HG02678 (cell line): ENCODE measurements around the gene UNC13D.
"Not testable (repeated sequence)": the region's sequence is repeated elsewhere in the genome, so short reads cannot be mapped to it uniquely, and the experiment has no call there.

Source experiments
- ATAC-seq: cut with Tn5 transposase; IDR thresholded peaks from one replicate; pipeline ENCODE4 v1.9.1; 2021; ENCODE audit warnings: mild to moderate bottlenecking, moderate library complexity; ENCODE audit not compliant: unreplicated experiment

Gene UNC13D

DNA sequence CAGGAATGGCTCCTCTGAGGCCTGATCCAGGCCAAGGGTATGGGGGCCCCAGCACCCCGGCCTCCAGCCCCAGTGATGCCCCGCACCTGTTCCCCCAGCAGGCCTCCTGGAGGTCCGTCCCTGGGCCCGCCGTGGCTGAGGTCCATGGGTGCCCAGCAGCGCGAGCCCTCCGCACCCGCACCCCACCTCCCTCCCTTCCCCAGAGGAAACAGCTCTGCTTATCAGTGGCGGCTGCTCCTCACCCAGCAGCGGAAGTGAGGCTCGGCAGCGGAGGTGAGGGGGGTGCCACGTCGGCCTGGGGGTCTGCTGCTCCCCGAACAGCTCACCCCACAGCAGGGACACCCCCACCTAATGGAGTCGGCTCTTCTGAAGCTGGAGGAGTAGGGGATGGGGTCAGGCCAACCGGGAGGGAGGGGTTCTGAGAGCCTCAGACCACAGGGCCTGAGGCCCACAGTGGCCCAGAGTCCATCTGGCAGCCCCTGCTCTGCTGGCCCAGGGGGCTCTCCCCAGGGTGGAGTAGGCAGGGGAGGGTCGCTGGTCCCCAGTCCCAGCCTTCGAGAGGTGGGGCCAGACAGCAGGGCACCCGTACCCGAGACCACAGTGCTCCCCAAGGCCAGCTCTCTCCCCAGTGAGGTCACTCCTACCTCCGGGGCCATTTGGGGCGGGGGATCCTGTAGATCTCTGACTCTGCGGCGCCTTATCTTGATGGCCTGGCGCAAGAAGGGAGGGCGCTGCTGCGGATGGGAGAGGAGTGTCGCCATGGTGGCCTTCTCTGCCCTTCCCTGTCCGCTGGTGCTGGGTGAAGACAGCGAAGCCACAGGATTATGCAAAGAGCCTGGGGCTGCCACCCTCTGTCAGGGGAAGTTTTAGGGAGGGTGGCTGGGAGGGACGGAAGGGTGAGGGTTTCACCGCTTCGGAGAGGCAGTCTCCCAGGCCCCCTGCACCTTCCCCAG, at the start of gene UNC13D:
UNC13D (minus strand) TSS at position 828 of the 953 bp plus-strand sequence; CDS start at position 761, 67 bp downstream.
- ATAC-seq: peak; percentile 37

DNA sequence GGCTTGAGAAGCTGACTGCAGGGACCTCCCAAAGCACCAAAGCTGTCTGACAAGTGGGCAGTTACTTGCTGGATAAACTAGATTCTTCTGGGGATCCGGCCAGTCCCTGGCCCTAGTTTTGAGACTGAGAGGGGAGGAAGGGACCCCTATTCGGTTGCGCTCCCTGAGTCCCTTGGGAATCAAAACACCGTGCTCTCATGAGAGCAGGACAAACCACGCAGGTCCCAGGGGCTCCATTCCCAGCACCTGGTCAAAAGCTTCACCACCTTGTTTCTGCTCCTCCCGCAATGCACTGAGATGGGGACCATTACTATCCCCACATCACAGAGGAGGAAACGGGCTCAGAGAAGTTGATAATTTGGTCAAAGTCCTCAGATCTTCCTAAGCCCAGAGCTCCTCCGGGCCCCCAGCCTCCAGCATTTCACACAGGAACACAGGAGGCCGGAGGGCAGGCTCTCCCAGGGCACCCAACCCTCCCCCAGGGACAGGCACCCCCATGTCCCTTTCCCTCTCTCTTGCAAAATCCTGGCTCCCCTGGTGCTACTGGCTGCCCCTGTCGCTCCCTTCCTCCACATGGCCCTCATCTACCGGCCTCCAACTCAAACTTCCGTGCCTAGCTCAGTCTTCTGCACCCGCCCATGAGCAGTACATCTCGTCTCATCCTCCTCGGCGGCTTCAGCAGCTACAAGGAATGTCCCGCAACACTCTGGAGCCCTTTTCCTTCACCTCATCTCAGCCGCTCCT, 49.3 kb upstream of the UNC13D start:
- ATAC-seq: no peak

DNA sequence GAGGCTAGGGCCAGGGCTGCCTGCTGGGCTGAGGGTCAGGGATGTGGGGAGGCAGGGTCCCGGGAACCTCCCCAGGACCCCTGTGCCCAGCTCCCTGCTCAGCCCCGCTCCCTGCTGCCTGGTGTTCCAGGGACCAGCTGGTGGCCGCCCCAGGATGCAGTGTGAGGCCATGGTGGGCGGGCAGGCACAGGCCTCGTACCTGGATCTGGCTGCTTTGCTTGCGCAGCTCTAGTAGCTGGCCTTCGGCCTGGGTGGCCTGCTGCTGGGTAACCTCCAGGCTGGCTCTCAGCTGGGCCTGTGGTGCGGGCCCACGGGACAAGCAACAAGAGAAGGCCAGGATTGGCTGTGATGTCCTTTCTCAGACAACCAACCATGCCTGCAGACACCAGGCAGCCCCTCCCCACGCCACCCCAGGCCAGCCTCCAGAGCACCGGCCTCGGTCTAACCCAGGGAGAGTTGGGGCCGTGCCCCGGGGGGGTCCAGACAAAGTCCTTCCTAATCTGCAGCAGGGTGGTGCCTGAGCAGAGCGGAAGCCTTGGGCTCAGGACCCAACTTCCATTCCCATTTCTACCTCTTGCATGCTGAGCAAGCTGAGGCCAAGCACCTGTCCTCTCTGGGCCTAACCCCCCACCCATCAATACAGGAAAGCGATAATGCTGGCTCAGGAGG, 48.5 kb upstream of the UNC13D start:
- ATAC-seq: no peak

DNA sequence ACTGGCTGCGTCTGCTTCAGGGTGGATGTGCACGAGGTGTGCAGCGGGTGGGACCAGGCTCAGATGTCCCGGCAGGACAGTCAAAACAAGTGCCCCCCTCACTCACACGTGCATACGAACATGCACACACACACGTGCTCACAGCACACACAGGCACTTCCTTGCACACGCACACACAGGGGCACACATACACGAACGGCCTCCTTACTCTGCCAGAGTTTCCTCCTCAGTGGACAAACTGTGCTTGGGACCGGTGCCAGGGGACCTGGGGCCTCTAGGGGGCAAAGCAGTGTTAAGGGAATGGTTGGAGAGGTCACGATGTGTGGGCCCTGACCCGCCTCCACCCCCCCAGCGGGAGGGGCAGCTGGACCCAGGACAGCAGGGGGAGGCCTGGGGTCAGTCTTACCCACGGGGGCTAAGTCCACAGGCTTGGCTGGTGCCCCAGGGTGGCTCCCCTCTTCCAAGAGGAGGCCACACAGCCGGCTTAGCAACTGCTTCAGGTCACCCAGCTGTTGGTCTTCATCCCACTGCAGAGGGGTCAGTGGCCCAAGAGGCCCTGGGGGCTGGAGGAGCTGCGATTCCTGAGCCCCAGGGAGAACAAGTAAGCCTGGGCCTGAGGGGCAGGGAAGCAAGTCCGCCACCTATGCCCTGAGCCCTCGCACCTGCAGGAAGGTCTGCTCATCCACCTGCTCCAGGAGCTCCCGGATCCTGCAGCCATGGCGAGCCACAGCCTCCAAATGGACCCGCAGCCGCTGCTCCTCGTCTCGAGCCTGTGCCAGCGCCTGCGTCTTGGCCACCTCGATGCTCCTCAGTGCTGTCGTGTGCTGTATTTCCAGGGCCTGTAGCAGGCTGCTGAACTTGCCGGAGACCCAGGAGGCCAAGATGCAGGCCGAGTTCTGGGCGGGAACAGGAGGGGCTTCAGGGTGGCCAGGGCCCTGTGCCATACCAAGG, 47.7 kb upstream of the UNC13D start:
- ATAC-seq: no peak

DNA sequence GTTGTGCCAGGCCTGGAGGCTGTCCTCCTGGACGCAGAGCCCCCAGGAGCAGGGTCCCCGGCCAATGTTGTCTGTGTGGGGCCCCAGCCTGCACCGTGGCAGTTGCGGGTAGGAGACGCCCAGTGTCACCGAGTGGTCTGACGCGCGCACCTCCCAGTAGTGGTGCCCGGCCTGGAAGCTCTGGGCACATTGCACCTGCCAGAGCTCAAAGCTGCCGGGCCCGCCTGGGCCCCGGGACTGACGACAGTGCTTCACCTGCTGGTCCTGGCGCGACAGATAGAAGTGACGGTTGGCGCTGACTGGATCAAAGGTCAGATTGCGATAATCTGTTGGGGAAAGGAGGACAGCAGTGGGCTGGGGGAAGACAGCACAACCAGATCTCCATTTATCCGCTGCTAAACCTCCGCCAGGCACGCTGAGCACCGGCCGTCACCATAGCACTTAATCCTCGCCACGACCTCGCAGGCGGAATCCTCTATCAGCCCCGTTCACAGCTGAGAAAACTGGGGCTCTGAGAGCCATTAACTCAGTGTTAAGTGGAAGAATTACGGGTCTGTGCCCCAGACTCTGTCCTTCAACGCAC, 46.9 kb upstream of the UNC13D start:
- ATAC-seq: no peak

DNA sequence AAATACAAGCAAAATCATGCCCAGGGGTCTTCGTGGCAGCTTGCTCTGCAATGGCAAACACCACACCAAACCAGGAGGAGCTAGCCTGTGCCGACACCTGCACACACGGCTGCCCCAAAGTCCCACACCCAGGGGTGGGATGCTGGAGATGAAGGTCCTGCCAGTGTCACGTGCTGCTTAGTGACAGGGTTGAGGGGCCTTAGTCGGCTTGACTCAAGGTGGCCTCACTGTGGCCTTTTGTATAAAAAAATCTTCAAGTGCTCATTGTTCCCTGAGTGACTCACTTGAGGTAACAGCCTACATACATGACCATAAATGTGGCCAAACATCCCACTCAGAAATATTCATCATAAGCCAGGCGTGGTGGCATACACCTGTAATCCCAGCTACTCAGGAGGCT, 45.2 kb upstream of the UNC13D start:
- ATAC-seq: no peak

DNA sequence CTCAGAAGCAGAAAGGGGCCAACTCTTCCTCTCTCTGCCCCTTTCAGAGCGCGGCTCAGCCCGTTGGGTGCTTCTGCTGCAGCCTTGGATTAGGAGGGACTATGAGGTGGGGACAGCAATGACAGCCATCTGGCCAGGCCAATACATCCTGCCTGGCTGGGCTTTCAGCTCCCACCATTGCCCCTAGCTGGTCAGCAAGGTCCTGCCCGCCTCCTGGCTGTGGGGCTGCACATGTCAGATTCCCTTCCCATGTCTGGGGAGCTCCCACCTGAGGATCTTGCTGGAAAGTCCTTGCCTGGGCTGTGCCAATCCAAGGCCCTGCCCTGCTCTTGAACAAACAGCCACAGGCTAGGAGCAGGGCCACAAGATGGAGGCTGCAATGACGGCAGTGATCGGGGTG, 44.3 kb upstream of the UNC13D start:
- no peak for ATAC-seq

DNA sequence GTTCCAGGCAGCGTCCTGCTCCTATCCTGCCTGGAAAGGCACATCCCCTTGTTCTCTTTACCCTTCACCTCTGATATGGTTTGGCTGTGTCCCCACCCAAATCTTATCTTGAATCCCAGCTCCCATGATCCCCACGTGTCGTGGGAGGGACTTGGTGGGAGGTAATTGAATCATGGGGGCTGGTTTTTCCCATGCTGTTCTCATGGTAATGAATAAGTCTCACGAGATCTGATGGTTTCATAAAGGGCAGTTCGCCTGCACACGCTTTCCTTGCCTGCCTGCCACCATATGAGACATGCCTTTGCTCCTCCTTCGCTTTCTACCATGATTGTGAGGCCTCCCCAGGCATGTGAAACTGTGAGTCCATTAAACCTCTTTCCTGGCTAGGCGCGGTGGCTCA, 41.7 kb upstream of the UNC13D start:
- ATAC-seq: not testable (repeated sequence)

DNA sequence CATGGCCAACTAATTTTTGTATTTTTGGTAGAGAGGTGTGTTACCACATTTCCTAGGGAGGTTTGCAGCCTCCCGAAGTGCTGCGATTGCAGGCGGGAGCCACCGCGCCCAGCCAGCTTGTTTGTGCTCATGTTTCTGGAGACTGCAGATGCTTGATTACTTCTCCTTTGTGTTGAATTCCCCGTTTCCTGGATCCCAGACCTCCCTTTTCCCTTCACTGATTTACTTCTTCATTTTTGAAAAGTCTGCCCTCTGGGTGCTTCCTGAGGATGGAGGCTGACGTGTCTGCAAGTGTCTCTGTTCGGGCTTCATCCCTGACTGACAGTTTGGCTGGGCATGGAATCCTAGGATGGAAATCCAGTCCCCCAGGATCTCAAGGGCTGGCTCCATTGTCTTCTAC, 41.2 kb upstream of the UNC13D start:
- ATAC-seq: no peak

DNA sequence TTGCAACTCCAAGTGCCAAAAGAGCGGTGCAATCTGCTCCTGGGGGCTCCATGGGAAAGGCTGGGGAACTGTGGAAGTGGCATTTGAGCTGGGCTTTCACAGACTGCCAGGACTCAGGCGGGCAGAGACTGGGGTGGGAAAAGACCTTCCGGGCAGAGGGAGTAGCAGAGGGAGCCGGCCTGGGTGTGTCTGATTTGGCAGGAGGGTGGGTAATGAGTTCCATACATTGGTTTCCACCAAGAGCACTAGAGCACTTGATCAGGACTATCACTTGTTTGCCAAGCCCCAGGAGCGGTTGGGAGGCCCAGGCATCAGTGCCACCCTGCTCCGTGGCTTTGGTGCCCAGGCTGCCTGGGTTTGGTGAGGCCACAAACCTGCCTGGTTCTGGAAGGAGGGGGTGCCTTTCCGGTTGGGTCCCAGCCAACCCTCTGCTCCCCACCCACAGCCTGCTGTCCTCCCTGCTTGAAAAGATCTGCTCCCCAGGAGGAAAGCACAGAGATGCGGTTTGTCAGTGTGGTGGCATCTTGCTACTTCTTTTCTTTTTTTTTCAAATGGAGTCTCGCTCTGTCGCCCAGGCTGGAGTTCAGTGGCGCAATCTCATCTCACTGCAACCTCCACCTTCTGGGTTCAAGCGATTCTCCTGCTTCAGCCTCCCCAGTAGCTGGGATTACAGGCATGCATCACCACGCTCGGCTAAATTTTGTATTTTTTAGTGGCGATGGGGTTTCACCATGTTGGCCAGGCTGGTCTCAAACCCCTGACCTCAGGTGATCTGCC, 37.7 kb upstream of the UNC13D start:
- no peak for ATAC-seq

DNA sequence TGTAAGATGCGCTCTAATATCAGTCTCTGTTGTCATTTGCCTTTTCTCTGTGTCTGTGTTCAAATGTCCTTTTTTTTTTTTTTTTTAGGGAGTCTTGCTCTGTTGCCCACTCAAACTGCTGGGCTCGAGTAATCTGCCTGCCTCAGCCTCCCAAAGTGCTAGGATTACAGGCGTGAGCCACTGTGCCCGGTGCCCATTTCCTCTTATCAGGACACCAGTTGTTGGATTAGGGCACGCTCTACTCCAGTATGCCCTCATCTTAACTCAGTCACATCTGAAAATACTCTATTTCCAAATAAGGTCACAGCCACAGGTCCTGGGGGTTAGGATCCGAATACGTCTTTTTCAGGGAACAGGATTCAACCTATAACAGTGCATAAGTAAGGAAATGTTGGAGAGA, 36.1 kb upstream of the UNC13D start:
- no peak for ATAC-seq

DNA sequence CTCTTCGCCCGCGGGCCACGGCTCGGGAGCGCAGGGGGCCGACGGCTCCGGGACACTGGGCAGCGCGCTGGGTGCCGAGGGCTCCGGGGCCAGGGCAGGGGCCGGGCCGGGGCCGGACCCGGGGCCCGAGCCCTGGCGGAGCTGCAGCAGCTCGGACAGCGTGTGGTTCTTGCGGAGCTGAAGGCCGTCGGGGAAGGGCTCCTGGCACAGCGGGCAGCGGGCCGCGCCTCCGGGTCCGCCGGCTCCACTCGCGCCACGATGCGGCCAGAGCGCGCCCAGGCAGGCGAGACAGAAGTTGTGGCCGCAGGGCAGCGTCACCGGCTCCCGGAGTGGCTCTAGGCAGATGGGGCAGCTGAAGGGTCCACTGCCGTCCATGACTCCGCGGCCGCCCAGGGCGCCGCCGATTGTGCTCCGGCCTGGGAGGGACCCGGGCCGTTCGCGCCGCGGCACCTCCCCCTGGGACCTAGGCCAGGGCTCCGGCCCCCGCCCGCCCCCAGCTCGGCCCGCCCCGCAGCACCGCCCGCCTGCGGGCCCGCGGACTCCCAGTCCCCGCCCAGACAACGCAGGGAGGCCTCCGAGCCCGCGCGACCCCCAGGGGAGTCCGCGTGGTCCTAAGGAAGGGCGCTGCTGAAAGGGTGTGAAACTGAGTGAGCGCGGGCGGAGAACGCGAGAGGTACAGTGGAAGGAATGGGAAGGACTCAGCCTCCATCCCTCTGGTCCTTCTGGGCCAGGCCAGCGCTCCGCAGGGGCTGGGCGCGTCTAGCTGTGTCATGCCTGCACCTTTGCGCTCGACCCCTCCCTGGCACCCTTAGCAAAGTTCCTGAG, 34.2 kb upstream of the UNC13D start, which contains the start of gene TRIM47:
TRIM47 (minus strand) TSS at position 408 of the 825 bp plus-strand sequence; CDS start at position 375, 33 bp downstream.
- no peak for ATAC-seq

DNA sequence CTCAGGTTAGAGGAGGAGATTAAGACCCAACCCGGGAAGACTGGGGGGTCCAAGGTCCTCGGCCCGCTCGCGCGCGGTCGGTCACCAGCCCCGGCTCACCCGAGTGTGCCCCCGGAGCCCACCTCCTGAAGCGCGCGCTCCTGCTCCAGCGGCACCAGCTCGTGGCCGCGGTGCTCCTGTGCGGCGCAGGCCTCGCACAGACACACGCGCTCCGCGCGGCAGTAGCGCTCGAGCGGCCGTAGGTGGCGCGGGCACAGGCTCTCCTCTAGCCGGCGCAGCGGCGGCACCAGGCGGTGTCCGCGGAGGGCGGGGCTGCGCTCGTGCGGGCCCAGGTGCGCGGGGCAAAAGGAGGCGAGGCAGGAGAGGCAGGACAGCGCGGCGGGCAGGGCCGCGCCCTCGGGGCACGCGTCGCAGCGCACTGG, 33.6 kb upstream of the UNC13D start:
- ATAC-seq: peak; percentile 53

DNA sequence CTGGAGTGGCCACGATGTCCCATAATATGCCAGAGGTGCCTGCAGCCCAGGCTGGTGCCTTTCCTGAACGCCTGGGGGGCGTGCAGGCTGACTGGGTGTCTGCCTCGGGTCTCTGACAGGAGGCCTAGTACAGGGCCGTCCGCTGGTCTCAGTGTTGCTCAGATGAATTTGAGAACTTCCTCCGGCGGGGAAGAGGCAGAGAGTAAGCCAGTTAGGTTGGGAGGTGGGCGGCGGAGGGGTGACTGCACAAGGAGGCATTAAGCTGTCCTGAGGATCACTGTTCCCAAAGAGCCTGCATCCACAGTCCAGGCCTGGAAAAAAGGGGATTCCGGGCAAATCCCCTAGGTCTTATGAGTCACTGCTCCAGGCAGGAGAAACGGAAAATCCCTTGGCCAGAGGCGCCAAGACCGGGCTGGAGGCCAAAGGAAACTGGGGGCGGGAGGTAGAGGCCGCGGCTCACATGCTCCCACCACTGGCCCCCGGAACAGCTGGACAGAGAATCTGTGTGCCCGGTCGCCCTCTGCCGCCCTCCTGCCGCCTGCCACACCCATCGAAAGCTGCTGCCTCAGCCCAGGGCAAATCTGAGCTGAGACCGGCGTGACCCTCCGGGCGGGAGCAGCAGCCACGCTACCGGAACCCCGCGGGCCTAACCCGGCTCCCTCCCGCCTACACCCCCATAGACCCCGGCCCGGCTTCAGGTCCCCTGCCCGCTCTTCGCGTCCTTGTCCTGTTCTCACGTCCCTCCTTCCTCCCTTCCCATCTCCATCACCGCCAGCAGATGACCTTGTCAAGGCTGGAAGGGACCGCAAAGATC, 32.9 kb upstream of the UNC13D start:
- no peak for ATAC-seq

DNA sequence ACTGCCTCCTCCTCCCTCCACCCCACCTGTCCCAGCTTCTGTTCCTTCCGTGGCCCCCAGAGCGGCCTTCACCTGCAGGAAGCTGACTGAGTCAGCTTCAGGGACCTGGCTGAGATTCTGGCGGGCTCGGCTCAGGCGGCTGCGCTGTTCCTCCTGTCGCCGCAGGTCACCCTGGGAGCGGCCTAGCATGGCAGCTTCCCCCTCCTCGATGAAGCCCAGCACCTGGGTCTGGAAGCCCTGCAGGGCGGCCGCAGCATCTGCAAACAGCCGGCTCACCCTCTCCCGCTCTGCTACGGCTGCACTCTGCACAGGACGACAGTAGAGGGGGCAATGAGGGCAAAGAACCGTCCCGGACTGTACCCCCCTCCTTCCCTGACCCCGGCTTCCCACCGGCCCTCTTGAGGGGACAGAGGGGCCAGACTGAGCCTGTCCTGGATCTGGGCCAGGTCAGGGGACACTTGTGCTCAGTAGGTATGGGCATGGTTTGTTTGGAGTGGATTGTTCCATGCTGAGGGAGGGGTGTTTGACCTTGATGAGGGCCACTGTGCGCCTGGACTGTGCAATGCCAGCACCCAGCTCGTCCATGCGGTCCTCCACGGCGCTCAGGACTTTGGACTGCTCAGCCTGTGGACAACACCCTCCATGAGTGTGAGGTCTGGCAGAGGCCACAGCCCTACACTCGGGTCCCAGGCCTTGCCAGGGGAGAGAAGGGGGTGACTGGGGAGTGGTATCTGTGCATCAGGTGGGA, 32.2 kb upstream of the UNC13D start:
- ATAC-seq: no peak

DNA sequence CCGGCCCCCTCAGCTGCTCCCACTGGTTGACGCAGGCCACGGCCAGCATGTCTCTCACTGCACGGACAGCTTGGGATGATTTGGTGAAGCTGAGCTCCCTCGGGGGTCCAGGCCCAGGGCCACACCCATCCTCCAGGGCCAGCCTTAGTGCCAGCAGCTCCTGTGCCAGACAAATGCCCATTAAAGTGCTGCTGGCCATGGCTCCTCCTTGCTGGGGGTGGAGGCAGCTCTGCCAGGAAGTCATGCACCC, 31.7 kb upstream of the UNC13D start:
- no peak for ATAC-seq
